ENCODE results near the gene AUTS2. TPM values are rescaled to one million over a fixed set of nuclear protein-coding genes. Genes with fewer than 3 reads are reported as not detected.

The AUTS2 gene
- total and polyA plus RNA-seq, 2 of the 8 experiments (the other 6 are each of a cell fraction or from before 2014, with no cell fraction given), result 25.9 to 101 TPM

DNA sequence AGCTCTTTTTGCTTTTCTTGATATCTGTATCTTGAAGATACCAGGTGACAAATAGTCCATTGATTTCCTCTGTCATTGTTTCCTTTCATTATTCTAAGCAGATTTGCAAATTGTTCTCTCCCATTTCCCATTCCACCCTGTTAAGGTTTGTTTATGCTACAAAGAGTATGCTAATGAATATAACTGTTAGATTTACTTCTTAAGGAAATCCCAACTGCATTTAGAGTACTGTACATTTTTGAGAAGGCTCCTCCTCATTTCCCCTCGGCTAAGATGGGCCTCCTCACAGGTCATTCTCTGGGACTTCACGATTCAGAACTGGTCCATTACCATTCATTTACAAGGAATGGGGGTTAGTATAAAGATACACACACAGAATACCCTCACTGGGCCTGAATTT is 15.6 kb downstream of the AUTS2 start:
- Histone ChIP-seq H3K36me3 (ENCODE audit: control insufficient read depth in 2 of 4, insufficient read depth in 4 of 4, low read length in 3 of 4) (no peaks in the 10 kb centered on the region), H3K4ac (replicated peaks; ENCODE audit: insufficient read length, low read depth, low read length) (no peak overlapping the region), H3K18ac (ENCODE audit: extremely low read depth, low read length) (no peak overlapping the region), H4K91ac (replicated peaks; ENCODE audit: insufficient read length, low read length) (no peak overlapping the region), H3K4me3 (ENCODE audit: extremely low read depth in 1 of 4, insufficient read depth in 2 of 4, low read depth in 3 of 4, low read length in 4 of 4) (no peak overlapping the region), H2BK15ac (ENCODE audit: low read length) (no peak overlapping the region), H3K79me1 (ENCODE audit: low read depth, low read length) (peaks cover 3% of the 10 kb centered on the region; the same call in 1 of the 2 replicates), H3K23me2 (ENCODE audit: low read depth, low read length) (no peaks in the 10 kb centered on the region), H2BK20ac (ENCODE audit: low read length) (no peak overlapping the region), H2AFZ (ENCODE audit: low read length) (no peak overlapping the region), H2BK5ac (ENCODE audit: low read depth, low read length) (no peak overlapping the region), H3K9ac (replicated peaks in 1 of 4; ENCODE audit: extremely low read depth in 1 of 4, low read depth in 3 of 4, low read length in 3 of 4) (no peak overlapping the region), H3K56ac (replicated peaks; ENCODE audit: insufficient read length, low read depth, low read length) (no peak overlapping the region), H3K79me2 (ENCODE audit: control insufficient read depth in 1 of 2, insufficient read depth in 2 of 2, low read length in 2 of 2) (no peaks in the 10 kb centered on the region), H2BK12ac (ENCODE audit: low read depth, low read length) (no peak overlapping the region), H4K20me1 (replicated peaks in 1 of 2; ENCODE audit: control insufficient read depth in 1 of 2, insufficient read depth in 2 of 2, low read length in 2 of 2) (peaks cover 30 to 31% of the 10 kb centered on the region in 2 experiments), H3K4me1 (replicated peaks in 1 of 4; ENCODE audit: control insufficient read depth in 3 of 4, insufficient read depth in 4 of 4, low read length in 3 of 4) (peaks cover 0 to 11% (median 5%) of the 10 kb centered on the region in 4 experiments; a peak in 3 of 7 replicates), H3K27ac (ENCODE audit: low read depth, low read length) (no peak overlapping the region), H3K14ac (ENCODE audit: insufficient read length) (no peak overlapping the region), H4K8ac (ENCODE audit: extremely low read depth, insufficient read depth, low read length) (no peak overlapping the region), H2BK120ac (replicated peaks; ENCODE audit: low read depth, low read length) (no peak overlapping the region), H3K27me3 (replicated peaks in 1 of 4; ENCODE audit: control insufficient read depth in 3 of 4, extremely low read depth in 1 of 4, insufficient read depth in 3 of 4, low read length in 3 of 4) (peaks cover 81 to 97% (median 92%) of the 10 kb centered on the region in 4 experiments), H2AK5ac (ENCODE audit: low read depth, low read length) (no peak overlapping the region), H3K23ac (ENCODE audit: insufficient read length) (no peak overlapping the region), H4K5ac (ENCODE audit: insufficient read length, low read depth, low read length) (no peak overlapping the region), H3K4me2 (ENCODE audit: insufficient read depth in 1 of 2, low read depth in 2 of 2, low read length in 2 of 2) (no peak overlapping the region), H3K9me3 (ENCODE audit: insufficient read depth in 2 of 2, low read depth in 1 of 2, low read length in 1 of 2) (no peaks in the 10 kb centered on the region)
- FAIRE-seq, result no peak
- POLR2A ChIA-PET (ENCODE audit: partially characterized antibody), result no interaction called here
- TF ChIP-seq, protein P1, sequence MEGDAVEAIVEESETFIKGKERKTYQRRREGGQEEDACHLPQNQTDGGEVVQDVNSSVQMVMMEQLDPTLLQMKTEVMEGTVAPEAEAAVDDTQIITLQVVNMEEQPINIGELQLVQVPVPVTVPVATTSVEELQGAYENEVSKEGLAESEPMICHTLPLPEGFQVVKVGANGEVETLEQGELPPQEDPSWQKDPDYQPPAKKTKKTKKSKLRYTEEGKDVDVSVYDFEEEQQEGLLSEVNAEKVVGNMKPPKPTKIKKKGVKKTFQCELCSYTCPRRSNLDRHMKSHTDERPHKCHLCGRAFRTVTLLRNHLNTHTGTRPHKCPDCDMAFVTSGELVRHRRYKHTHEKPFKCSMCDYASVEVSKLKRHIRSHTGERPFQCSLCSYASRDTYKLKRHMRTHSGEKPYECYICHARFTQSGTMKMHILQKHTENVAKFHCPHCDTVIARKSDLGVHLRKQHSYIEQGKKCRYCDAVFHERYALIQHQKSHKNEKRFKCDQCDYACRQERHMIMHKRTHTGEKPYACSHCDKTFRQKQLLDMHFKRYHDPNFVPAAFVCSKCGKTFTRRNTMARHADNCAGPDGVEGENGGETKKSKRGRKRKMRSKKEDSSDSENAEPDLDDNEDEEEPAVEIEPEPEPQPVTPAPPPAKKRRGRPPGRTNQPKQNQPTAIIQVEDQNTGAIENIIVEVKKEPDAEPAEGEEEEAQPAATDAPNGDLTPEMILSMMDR (IDR thresholded peaks at IDR 0.05; ENCODE audit: control extremely low read depth in 1 of 3, insufficient read depth in 1 of 3, low read depth in 1 of 3, low read length in 3 of 3), result no peak
- peak; percentile 34; the same call in 1 of the 2 replicates for TF ChIP-seq SUZ12 (IDR thresholded peaks at IDR 0.05; ENCODE audit: low read length)
- no peak for TF ChIP-seq SIRT6 (IDR thresholded peaks at IDR 0.05; ENCODE audit: low read length)
- TF ChIP-seq POLR2AphosphoS5 (IDR thresholded peaks at IDR 0.05; ENCODE audit: low read depth, low read length), result no peak
- no peak for TF ChIP-seq SIX5 (IDR thresholded peaks at IDR 0.05; ENCODE audit: low read depth, low read length)
- no peak for TF ChIP-seq JUND (IDR thresholded peaks at IDR 0.05; ENCODE audit: low read length)
- TF ChIP-seq SP2 (IDR thresholded peaks at IDR 0.05; ENCODE audit: low read length), result no peak
- no peak for DNase-seq (ENCODE audit: low read depth in 1 of 2, low spot score in 2 of 2)
- CTCF ChIA-PET (ENCODE audit: partially characterized antibody), result interaction anchor here (0.7 kb wide), 1 partner anchor 10 kb away, joined by 3 read pairs; no protein-coding TSS in a partner anchor
- WGBS, 2 experiments (ENCODE audit: extremely low coverage in 1 of 2, insufficient coverage in 1 of 2, insufficient read length in 1 of 2, insufficient replicate concordance in 2 of 2, low coverage in 1 of 2, low lambda C conversion rate in 2 of 2, missing lambda C conversion rate in 1 of 2), result 25% methylated on average over 2 of the region's 2 CpGs; no CpG with 5 or more reads in 1 of the 2 experiments
